Raji (cell line): ENCODE measurements around the gene ABHD16B.

Source experiments
- POLR2A ChIP-seq: IDR thresholded peaks from 2 replicates; pipeline ENCODE4 v1.6.1; 2011; ENCODE audit warnings: low read depth, low read length, control low read depth; ENCODE audit not compliant: insufficient read depth

Gene ABHD16B

DNA sequence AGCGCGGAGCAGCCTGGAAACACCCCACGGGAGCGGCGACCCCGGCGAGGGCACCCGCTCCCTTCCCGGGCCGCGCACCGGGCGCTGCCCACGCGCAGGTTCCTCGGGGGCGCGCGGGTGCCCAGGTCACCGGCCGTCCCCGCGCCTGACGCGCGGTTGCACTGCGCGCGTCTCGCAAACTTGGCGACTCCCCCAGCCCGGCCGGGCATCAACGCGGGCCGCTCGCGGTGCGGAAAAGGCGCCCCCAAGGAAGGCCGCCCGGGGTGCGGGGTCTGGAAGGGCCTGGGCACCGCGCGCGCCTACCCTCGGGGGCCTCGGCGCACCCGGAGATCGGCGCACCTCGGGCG is 29.7 kb upstream of the ABHD16B start:
- no peak for TF ChIP-seq POLR2A

DNA sequence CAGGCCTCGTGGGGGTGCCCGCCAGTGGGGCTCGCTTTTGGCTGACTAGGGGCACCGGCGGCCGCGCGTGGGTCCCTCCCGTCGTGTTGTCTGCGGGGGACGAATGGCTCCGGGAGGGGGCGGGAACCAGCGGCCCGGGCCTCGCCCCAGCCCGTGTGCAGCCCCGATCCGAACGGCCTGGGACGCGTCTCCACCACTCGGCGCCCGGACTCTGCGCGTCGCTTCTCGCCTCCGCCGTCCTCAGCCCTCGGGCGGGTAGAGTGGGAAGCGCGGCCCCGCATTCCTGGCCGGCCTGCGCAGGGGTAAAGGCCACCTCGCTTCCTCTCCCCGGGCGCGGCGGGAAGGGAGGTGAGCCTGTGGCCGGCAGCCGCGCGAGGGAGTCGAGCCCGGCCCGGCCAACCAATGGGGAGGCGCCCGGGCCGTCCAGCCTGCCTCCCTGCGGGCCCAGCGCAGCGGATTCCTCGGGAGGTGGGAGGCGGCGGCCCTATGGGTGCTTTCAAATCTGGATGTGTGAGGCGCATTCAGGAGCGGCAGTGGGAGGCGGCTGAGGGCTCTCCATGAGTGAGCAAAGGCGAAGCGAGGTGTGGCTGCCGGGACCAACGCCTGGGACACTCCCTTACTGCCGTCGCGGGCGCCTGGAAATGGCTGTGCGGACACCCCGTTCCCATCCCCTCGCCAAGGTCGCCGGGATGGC is 29.2 kb upstream of the ABHD16B start:
- TF ChIP-seq POLR2A, result no peak

DNA sequence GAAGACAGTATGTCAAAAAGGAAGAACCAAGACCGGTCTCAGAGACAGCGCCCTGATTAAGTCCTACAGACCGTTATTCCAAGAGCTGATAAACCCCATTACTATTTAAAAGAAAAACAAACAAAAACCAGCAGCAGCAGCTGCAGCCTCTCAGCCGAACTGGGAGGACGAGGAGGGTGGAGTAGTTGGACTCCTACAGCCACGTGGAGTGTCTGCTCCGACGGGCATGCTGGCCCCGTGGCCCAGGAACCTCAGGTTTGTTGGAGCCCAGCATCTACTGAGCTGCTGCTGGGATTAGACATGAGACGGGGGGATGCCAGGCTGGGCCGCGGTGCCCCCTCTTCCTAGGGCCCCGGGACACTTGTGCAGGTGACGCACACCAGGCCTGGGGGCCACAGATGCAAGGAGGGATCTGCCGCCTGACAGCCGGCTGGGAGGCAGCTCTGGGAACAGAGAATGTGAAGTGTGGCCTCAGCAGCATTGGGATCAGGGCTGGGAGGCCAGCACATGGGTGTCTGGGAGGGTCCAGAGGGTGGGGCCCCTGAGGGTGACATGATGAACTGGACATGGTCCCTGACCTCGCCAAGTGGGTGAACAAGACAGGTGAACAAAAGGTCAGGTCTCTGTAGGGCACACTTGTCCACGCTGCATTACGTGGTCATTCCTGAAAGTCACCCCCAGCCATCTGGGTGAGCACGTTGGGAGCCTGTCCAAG is 27.4 kb upstream of the ABHD16B start:
- TF ChIP-seq POLR2A, result no peak

DNA sequence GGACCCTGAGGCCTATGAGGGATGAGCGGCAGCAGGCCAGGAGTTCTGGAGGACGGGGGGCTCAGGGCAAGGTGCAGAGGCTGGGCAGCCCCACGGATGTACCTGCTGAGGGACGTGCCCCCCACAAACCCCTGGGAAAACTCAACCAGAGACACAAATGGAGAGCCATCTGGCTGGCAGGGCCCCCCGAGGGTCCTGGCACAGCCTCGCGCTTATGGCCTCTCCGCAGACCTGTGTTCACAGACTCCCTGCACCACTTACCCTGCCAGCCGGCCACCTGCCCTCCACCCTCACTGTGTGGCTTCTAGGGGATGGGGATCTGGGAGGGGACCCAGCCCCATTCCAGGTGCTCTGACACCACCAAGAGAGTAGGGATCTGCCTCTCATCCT is 26.8 kb upstream of the ABHD16B start:
- TF ChIP-seq POLR2A, result no peak

DNA sequence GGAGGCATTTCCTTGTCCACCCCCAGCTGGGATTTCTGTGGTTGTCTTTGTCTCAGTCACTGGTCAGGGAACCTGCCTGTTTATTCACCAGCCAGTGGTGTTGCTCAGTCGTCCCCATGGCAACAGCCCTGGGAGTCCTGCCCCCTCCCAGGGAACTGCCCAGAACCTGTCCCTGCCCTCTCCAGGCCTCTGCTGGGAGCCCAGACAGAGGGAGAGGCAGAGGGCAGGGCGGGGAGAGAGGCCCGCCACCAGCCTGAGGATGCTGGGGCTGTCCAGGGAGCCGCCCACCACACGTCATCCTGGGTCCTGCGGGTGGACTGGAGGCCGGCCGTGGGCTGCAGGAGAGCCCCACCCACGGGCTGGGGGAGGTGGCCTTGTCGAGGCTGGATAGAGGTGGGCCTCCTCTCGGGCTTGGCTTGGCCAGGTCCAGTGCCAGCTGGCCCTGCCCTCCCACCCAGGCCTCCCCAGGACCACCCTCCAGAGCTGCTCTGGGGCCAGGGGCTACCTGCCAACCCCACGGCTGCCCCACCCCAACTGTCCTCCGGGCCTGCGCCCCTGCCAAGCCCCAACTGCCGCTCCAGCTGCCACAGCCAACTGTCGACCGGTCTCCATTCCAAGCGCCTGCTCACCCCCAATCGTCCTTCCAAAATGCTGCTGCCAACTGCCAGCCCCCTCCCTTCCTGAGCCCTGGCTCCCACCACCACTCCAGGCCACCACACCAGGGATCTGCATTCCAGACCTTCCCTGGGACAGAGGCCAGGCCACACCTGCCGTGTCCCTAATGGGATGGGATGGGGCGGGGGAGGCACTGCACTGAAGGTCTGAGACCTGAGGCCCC is 26.1 kb upstream of the ABHD16B start:
- TF ChIP-seq POLR2A, result no peak

DNA sequence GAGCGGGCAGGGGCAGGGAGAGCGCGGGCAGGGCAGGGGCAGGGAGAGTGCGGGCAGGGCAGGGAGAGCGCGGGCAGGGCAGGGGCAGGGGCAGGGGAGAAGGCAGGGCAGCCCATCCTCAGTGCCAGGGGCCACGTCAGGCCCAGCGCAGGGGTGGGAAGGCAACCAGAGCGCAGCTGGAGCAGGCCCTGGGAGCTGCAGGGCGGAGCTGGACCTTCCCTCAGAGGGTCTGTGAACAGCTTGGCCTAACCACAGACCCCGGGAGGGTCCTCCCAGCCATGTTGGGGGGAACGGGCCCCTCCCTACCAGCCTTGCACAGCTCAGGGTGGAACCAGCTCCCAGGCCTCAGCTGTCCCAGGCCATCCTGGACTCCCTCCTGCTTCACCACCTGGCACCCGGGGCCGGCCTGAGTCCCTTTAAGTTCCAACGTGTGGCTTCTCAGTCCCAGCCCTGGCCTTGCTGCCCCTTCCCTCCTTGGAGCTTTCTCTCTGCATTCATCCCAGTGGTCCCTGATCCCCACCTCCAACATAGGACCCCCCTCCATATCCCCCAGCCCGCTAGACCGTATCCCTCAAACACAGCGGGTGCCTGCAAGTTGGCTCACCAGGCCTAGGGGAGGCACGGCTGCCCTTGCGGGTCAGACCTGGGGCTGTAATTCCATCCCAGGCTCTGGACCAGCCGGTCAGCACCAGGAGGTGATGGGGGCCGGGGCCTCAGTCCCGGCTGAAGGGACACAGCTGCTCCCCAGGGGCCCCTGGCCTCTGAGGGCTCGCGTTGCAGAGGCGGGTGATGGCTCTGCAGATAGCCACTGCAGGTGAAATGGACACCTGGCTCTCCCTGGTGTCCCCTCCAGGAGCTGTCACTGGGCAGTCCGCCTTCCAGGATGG is 24.6 kb upstream of the ABHD16B start:
- no peak for TF ChIP-seq POLR2A

DNA sequence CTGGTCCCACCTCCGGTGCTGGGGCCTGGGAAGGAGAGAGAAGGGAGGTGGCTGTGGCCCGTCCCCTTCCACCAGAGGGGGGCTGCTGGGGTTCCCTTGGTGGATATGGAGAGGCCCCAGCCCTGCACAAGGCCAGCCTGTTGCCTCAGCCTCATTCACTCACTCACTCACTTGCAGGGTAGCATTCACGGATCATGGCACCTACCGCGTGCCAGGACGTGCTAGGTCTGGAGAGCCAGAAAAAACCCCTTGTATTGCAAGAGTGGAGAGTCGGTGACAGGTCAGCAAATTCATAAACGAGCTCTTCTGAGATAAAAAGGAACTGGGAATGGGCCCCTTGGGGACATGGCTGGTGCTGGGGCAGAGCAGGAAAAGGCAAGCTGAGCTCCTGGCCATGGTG is 23.8 kb upstream of the ABHD16B start:
- no peak for TF ChIP-seq POLR2A

DNA sequence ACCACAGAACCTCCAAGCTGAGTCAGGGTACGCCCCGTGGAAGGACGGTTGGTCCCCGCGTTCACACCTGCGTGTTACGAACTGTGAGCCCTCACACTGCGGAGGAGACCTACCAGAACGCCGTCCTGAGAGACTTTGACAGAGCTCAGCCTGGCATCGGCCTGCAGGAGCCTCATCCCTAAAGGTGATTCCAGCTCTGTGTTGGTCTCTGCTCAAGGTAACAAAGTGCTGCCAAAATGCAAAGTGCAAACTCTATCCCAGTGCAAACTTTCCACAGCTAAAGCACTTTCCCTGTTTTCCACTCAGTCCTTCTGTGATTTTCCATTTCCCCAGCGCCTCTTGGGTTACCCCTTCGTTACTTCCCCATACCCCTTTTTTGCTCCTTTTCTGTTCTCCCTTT is 21.7 kb upstream of the ABHD16B start:
- no peak for TF ChIP-seq POLR2A

DNA sequence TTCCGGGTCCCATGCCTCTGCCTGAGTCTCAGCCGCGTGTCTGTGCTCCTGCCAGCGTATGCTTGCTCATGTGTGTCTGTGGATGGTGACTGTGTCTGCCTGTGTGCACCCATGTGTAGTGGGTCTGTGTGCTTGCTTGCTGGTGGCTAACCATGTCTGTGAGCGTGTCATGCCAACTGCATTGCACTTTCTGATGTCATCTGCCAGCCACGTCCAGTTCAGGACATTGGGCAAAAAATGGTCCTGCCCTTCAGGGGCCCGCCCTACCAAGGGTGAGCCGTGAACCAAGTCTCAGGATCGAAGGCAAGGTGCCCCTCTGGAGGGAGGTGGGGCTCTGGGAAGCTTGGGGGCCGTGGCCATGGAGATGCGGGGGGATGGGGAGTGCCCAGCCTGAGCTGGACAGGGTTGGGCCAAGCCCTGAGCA is 20.9 kb upstream of the ABHD16B start:
- no peak for TF ChIP-seq POLR2A

DNA sequence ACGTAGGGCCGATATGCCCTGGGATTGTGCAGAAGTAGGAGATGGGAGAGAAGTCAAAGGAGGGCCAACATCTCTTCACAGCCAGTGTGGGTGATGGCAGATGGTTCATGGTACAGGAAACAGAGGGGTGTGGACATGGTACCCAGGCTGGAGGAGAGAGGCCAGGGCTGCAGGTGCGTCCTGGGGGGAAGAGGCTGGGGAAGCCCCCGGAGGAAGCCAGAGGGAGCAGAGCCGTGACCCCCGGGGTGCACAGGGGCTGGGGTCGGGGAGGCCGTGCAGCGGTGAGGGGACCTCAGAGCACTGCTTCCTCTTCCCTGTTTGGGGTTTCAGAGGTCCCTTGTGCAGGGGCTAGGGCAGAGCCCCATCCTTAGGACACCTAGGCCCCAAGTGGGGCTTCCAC is 19.0 kb upstream of the ABHD16B start:
- TF ChIP-seq POLR2A, result no peak

DNA sequence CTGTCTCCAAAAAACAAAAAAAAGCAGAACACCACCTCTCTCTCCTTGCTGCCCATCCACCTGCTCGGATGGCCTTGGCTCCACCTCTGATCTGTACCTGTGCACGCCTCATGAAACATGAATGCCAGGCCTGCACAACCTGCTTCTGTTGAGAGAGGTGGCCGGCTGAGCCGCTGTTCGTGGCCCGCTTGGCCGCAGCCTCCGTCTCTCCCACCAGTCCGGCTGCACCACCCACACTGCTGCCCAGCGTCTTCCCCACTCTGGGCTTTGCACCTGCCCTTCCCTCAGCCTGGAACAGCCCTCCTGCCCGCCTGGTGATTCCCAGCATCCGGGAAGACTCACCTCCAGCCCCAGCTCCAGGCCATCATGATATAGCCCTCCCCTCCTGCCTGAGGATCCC is 18.1 kb upstream of the ABHD16B start:
- no peak for TF ChIP-seq POLR2A

DNA sequence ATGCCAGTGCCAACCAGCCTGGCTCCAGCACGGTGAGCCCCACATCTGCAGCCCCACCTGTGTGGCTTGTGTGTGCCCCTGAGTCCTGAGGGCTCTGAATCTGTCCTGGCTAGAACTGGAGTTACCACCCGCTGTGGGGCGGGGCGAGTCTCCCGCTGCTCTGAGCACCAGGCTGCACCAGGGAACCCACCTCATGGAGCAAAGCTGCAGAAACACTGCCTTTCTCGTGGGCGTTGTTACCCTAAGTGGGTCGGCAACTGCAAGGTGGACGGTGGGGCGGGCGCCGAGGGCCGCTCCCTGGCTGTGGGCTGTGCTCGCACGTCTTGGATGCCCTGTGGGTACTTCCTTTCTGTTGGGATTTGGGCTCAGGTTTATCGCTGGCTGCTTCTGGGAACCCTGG is 17.5 kb upstream of the ABHD16B start:
- TF ChIP-seq POLR2A, result no peak

DNA sequence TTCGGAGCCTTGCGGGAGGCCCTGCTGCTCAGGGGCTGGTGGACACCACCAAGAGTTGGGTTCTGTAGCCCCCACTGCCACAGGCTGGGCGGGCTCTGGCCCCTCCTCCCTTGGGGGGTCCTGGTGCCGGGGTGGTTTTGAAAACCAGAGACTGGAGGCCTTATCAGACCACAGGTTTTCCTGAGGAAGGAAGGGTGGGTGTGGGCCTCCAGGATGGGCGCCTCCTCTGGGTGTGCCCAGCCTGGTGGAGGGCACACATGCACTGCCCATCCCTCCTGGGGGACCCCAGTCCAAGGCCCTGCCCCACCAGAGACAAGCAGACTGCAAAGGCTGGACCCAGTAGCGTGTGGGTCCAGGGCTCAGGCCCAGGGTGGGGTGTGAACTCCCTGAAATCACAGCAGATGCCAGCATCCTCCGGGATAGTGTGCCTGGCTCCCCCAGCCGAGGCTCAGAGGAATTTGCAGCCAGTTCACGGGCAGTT is 16.7 kb upstream of the ABHD16B start:
- no peak for TF ChIP-seq POLR2A

DNA sequence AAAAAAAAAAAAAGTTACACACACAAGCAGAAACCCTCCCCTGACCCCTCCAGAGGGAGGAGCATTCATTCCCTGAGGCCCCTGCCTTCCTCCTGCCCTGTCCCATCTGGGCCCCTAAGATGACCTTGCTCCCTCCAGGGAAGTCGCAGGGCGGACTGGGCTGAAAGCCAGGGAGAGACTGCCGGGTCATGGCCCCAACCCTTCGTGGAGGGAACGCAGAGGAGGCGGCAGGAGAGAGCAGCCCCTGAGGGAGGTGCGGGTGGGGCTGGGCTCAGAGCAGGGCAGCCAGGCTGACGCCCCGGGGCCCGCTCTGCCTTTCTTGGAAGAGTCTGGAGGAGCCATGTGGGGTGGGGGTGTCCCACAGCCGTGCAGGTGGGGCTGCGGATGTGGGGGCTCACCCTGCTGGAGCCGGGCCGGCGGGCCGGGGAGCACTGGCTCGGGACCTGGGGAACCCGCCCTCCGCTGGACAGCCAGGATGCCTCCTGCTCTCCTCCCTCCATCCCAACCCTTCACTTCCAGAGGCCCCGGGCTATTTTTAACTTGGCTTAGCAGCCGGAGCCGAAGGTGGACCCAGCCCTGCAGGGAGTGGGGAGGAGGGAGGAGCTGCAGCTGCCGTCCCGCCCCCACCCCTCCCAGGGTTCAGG is 15.0 kb upstream of the ABHD16B start:
- no peak for TF ChIP-seq POLR2A
